WTC11 (cell line): ENCODE data around the gene NEURL1B. TPM values are rescaled to one million over a fixed set of nuclear protein-coding genes. Genes with fewer than 3 reads are reported as not detected.
"Not testable (repeated sequence)": the region's sequence is repeated elsewhere in the genome, so short reads cannot be mapped to it uniquely, and the experiment has no call there.

ENCODE experiments used
- ATAC-seq: fragments of 200-7000 bp; cut with Tn5 transposase; 2 replicates; pipeline ENCODE4 v1.10.0; 2021; ENCODE audit warnings: mild to moderate bottlenecking, moderate library complexity
- CTCF ChIA-PET: fragments of 300-600 bp; sonication (Branson Sonifier 250); formaldehyde crosslinking; loops from one replicate; lab custom pipeline; 2021; ENCODE audit warnings: antibody characterized with exemption; lab: Charles Lee
- POLR2A ChIA-PET: fragments of 350-600 bp; sonication (Branson Sonifier 250); formaldehyde crosslinking; loops from one replicate; lab custom pipeline; 2021; ENCODE audit warnings: antibody characterized with exemption; lab: Charles Lee
- DNase-seq: peaks from one replicate; pipeline ENCODE4 v3.0.0; 2021; ENCODE audit warnings: low spot score
- H3K27ac Mint-ChIP-seq: 2 replicates; pipeline ENCODE4 v1.8.0; 2021; ENCODE audit warnings: mixed read lengths
- H3K27me3 Mint-ChIP-seq: 2 replicates; pipeline ENCODE4 v1.8.0; 2021; ENCODE audit warnings: low read depth, mild to moderate bottlenecking, moderate library complexity, mixed read lengths
- H3K36me3 Mint-ChIP-seq: 2 replicates; pipeline ENCODE4 v1.8.0; 2021; ENCODE audit warnings: mixed read lengths
- H3K4me1 Mint-ChIP-seq: 2 replicates; pipeline ENCODE4 v1.8.0; 2022; ENCODE audit warnings: mixed read lengths
- H3K4me3 Mint-ChIP-seq: 2 replicates; pipeline ENCODE4 v1.8.0; 2021; ENCODE audit warnings: mild to moderate bottlenecking, moderate library complexity, mixed read lengths
- H3K9me3 Mint-ChIP-seq: 2 replicates; pipeline ENCODE4 v1.8.0; 2021; ENCODE audit warnings: mixed read lengths
- JUN ChIP-seq: sonication (generic); formaldehyde crosslinking; IDR thresholded peaks from 2 replicates; pipeline ENCODE4 v1.8.0; 2023; ENCODE audit warnings: mild to moderate bottlenecking, missing genetic modification reagents
- RELA ChIP-seq: sonication (generic); formaldehyde crosslinking; IDR thresholded peaks from 2 replicates; pipeline ENCODE4 v1.8.1; 2022; ENCODE audit warnings: missing genetic modification reagents, mild to moderate bottlenecking, borderline replicate concordance
- RORB ChIP-seq: fragments of 250-450 bp; sonication (Bioruptor Pico); IDR thresholded peaks from 2 replicates; pipeline ENCODE4 v1.9.0; 2021; ENCODE audit warnings: mild to moderate bottlenecking
- SOX15 ChIP-seq: fragments of 250-450 bp; sonication (Bioruptor Pico); IDR thresholded peaks from 2 replicates; pipeline ENCODE4 v1.9.0; 2021; ENCODE audit warnings: mild to moderate bottlenecking
- ZNF219 ChIP-seq: sonication (generic); formaldehyde crosslinking; IDR thresholded peaks from 2 replicates; pipeline ENCODE4 v1.8.0; 2023; ENCODE audit warnings: missing genetic modification reagents, mild to moderate bottlenecking, borderline replicate concordance
- ZNF232 ChIP-seq: sonication (generic); formaldehyde crosslinking; IDR thresholded peaks from 2 replicates; pipeline ENCODE4 v1.8.0; 2022; ENCODE audit warnings: mild to moderate bottlenecking, missing genetic modification reagents
- ZNF263 ChIP-seq: sonication (generic); formaldehyde crosslinking; IDR thresholded peaks from 2 replicates; pipeline ENCODE4 v1.8.1; 2022; ENCODE audit warnings: low read depth, mild to moderate bottlenecking, moderate library complexity, missing genetic modification reagents
- ZNF416 ChIP-seq: fragments of 250-450 bp; sonication (Bioruptor Pico); IDR thresholded peaks from 2 replicates; pipeline ENCODE4 v1.9.0; 2021; ENCODE audit warnings: mild to moderate bottlenecking, inconsistent platforms
- total RNA-seq: library from RNA; stranded (reverse); gene quantifications from 3 replicates; pipeline ENCODE4 v1.2.3, GENCODE V29; 2021
- TF ChIP-seq, protein P1 (sequence below): sonication (generic); formaldehyde crosslinking; IDR thresholded peaks from 2 replicates; pipeline ENCODE4 v1.8.0; 2023; ENCODE audit warnings: mild to moderate bottlenecking, missing genetic modification reagents
- TF ChIP-seq, protein P2 (sequence below): fragments of 250-450 bp; sonication (Bioruptor Pico); IDR thresholded peaks from 2 replicates; pipeline ENCODE4 v1.9.0; 2021; ENCODE audit warnings: mild to moderate bottlenecking, borderline replicate concordance
- TF ChIP-seq, protein P3 (sequence below): fragments of 250-450 bp; sonication (Bioruptor Pico); IDR thresholded peaks from 2 replicates; pipeline ENCODE4 v1.8.0; 2021; ENCODE audit warnings: mild to moderate bottlenecking
- TF ChIP-seq, protein P4 (sequence below): sonication (generic); formaldehyde crosslinking; IDR thresholded peaks from 2 replicates; pipeline ENCODE4 v1.8.0; 2023; ENCODE audit warnings: missing genetic modification reagents
- TF ChIP-seq, protein P5 (sequence below): fragments of 250-450 bp; sonication (Bioruptor Pico); IDR thresholded peaks from 2 replicates; pipeline ENCODE4 v1.9.0; 2021; ENCODE audit warnings: mild to moderate bottlenecking
- TF ChIP-seq, protein P6 (sequence below): sonication (generic); formaldehyde crosslinking; IDR thresholded peaks from 2 replicates; pipeline ENCODE4 v1.8.1; 2023; ENCODE audit warnings: mild to moderate bottlenecking, missing genetic modification reagents
- TF ChIP-seq, protein P7 (sequence below): sonication (generic); formaldehyde crosslinking; IDR thresholded peaks from 2 replicates; pipeline ENCODE4 v1.8.1; 2023; ENCODE audit warnings: mild to moderate bottlenecking, moderate library complexity, missing genetic modification reagents
- TF ChIP-seq, protein P8 (sequence below): fragments of 200-600 bp; IDR thresholded peaks from 2 replicates; pipeline ENCODE4 v1.8.0; 2022; ENCODE audit warnings: antibody characterized with exemption

The NEURL1B gene
- total RNA-seq, 1 experiment from 2014 or later: 9.8 TPM

DNA sequence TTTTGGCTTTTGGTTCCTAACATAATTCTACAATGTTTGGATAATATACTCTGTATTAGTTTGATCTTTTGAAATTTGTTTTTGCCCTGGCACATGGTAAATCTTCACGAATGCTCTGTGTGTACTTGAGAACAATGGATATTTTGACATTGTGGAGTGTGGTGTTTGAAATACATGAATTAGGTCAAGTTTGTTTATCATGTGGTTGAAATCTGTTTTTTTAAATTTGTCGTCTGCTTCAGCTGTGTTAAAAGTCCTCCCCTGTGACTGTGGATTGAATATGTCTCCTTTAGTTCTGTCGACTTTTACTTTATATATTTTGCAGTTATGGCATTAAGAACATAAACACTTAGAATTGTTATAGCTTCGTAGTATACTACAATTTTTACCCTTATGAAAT, 69.6 kb downstream of the NEURL1B start:
- H3K4me3 Mint-ChIP-seq: no peak overlapping the region
- DNase-seq (no peak), ATAC-seq (no peak)
- TF ChIP-seq ZNF232: no peak
- no peak for TF ChIP-seq RORB (CRISPR knock-in tag)
- TF ChIP-seq, protein P1, sequence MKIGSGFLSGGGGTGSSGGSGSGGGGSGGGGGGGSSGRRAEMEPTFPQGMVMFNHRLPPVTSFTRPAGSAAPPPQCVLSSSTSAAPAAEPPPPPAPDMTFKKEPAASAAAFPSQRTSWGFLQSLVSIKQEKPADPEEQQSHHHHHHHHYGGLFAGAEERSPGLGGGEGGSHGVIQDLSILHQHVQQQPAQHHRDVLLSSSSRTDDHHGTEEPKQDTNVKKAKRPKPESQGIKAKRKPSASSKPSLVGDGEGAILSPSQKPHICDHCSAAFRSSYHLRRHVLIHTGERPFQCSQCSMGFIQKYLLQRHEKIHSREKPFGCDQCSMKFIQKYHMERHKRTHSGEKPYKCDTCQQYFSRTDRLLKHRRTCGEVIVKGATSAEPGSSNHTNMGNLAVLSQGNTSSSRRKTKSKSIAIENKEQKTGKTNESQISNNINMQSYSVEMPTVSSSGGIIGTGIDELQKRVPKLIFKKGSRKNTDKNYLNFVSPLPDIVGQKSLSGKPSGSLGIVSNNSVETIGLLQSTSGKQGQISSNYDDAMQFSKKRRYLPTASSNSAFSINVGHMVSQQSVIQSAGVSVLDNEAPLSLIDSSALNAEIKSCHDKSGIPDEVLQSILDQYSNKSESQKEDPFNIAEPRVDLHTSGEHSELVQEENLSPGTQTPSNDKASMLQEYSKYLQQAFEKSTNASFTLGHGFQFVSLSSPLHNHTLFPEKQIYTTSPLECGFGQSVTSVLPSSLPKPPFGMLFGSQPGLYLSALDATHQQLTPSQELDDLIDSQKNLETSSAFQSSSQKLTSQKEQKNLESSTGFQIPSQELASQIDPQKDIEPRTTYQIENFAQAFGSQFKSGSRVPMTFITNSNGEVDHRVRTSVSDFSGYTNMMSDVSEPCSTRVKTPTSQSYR (CRISPR knock-in tag): no peak
- no peak for TF ChIP-seq ZNF219 (CRISPR knock-in tag)
- TF ChIP-seq RELA (CRISPR knock-in tag): no peak
- TF ChIP-seq, protein P2, sequence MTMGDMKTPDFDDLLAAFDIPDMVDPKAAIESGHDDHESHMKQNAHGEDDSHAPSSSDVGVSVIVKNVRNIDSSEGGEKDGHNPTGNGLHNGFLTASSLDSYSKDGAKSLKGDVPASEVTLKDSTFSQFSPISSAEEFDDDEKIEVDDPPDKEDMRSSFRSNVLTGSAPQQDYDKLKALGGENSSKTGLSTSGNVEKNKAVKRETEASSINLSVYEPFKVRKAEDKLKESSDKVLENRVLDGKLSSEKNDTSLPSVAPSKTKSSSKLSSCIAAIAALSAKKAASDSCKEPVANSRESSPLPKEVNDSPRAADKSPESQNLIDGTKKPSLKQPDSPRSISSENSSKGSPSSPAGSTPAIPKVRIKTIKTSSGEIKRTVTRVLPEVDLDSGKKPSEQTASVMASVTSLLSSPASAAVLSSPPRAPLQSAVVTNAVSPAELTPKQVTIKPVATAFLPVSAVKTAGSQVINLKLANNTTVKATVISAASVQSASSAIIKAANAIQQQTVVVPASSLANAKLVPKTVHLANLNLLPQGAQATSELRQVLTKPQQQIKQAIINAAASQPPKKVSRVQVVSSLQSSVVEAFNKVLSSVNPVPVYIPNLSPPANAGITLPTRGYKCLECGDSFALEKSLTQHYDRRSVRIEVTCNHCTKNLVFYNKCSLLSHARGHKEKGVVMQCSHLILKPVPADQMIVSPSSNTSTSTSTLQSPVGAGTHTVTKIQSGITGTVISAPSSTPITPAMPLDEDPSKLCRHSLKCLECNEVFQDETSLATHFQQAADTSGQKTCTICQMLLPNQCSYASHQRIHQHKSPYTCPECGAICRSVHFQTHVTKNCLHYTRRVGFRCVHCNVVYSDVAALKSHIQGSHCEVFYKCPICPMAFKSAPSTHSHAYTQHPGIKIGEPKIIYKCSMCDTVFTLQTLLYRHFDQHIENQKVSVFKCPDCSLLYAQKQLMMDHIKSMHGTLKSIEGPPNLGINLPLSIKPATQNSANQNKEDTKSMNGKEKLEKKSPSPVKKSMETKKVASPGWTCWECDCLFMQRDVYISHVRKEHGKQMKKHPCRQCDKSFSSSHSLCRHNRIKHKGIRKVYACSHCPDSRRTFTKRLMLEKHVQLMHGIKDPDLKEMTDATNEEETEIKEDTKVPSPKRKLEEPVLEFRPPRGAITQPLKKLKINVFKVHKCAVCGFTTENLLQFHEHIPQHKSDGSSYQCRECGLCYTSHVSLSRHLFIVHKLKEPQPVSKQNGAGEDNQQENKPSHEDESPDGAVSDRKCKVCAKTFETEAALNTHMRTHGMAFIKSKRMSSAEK (CRISPR knock-in tag): no peak
- TF ChIP-seq ZNF263 (CRISPR knock-in tag): no peak
- TF ChIP-seq SOX15 (CRISPR knock-in tag): no peak
- TF ChIP-seq ZNF416: no peak
- TF ChIP-seq, protein P3, sequence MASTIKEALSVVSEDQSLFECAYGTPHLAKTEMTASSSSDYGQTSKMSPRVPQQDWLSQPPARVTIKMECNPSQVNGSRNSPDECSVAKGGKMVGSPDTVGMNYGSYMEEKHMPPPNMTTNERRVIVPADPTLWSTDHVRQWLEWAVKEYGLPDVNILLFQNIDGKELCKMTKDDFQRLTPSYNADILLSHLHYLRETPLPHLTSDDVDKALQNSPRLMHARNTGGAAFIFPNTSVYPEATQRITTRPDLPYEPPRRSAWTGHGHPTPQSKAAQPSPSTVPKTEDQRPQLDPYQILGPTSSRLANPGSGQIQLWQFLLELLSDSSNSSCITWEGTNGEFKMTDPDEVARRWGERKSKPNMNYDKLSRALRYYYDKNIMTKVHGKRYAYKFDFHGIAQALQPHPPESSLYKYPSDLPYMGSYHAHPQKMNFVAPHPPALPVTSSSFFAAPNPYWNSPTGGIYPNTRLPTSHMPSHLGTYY (CRISPR knock-in tag): no peak
- TF ChIP-seq, protein P4, sequence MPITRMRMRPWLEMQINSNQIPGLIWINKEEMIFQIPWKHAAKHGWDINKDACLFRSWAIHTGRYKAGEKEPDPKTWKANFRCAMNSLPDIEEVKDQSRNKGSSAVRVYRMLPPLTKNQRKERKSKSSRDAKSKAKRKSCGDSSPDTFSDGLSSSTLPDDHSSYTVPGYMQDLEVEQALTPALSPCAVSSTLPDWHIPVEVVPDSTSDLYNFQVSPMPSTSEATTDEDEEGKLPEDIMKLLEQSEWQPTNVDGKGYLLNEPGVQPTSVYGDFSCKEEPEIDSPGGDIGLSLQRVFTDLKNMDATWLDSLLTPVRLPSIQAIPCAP (CRISPR knock-in tag): no peak
- TF ChIP-seq, protein P5, sequence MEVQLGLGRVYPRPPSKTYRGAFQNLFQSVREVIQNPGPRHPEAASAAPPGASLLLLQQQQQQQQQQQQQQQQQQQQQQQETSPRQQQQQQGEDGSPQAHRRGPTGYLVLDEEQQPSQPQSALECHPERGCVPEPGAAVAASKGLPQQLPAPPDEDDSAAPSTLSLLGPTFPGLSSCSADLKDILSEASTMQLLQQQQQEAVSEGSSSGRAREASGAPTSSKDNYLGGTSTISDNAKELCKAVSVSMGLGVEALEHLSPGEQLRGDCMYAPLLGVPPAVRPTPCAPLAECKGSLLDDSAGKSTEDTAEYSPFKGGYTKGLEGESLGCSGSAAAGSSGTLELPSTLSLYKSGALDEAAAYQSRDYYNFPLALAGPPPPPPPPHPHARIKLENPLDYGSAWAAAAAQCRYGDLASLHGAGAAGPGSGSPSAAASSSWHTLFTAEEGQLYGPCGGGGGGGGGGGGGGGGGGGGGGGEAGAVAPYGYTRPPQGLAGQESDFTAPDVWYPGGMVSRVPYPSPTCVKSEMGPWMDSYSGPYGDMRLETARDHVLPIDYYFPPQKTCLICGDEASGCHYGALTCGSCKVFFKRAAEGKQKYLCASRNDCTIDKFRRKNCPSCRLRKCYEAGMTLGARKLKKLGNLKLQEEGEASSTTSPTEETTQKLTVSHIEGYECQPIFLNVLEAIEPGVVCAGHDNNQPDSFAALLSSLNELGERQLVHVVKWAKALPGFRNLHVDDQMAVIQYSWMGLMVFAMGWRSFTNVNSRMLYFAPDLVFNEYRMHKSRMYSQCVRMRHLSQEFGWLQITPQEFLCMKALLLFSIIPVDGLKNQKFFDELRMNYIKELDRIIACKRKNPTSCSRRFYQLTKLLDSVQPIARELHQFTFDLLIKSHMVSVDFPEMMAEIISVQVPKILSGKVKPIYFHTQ: no peak
- TF ChIP-seq, protein P6, sequence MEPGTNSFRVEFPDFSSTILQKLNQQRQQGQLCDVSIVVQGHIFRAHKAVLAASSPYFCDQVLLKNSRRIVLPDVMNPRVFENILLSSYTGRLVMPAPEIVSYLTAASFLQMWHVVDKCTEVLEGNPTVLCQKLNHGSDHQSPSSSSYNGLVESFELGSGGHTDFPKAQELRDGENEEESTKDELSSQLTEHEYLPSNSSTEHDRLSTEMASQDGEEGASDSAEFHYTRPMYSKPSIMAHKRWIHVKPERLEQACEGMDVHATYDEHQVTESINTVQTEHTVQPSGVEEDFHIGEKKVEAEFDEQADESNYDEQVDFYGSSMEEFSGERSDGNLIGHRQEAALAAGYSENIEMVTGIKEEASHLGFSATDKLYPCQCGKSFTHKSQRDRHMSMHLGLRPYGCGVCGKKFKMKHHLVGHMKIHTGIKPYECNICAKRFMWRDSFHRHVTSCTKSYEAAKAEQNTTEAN (CRISPR knock-in tag): no peak
- TF ChIP-seq JUN: no peak
- TF ChIP-seq, protein P7, sequence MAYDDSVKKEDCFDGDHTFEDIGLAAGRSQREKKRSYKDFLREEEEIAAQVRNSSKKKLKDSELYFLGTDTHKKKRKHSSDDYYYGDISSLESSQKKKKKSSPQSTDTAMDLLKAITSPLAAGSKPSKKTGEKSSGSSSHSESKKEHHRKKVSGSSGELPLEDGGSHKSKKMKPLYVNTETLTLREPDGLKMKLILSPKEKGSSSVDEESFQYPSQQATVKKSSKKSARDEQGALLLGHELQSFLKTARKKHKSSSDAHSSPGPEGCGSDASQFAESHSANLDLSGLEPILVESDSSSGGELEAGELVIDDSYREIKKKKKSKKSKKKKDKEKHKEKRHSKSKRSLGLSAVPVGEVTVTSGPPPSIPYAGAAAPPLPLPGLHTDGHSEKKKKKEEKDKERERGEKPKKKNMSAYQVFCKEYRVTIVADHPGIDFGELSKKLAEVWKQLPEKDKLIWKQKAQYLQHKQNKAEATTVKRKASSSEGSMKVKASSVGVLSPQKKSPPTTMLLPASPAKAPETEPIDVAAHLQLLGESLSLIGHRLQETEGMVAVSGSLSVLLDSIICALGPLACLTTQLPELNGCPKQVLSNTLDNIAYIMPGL (CRISPR knock-in tag): no peak
- TF ChIP-seq, protein P8, sequence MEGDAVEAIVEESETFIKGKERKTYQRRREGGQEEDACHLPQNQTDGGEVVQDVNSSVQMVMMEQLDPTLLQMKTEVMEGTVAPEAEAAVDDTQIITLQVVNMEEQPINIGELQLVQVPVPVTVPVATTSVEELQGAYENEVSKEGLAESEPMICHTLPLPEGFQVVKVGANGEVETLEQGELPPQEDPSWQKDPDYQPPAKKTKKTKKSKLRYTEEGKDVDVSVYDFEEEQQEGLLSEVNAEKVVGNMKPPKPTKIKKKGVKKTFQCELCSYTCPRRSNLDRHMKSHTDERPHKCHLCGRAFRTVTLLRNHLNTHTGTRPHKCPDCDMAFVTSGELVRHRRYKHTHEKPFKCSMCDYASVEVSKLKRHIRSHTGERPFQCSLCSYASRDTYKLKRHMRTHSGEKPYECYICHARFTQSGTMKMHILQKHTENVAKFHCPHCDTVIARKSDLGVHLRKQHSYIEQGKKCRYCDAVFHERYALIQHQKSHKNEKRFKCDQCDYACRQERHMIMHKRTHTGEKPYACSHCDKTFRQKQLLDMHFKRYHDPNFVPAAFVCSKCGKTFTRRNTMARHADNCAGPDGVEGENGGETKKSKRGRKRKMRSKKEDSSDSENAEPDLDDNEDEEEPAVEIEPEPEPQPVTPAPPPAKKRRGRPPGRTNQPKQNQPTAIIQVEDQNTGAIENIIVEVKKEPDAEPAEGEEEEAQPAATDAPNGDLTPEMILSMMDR: no peak
- H3K4me1 Mint-ChIP-seq: peaks cover 9% of the 10 kb centered on the region
- no peaks in the 10 kb centered on the region for H3K9me3 Mint-ChIP-seq
- CTCF ChIA-PET: interaction anchor here (1.4 to 4.9 kb wide), 2 partner anchors 221 to 227 kb away, joined by 11 to 50 read pairs; no protein-coding TSS in a partner anchor
- no peak overlapping the region for H3K27ac Mint-ChIP-seq
- H3K27me3 Mint-ChIP-seq: peaks cover 24% of the 10 kb centered on the region
- POLR2A ChIA-PET: no interaction called here
- no peaks in the 10 kb centered on the region for H3K36me3 Mint-ChIP-seq

DNA sequence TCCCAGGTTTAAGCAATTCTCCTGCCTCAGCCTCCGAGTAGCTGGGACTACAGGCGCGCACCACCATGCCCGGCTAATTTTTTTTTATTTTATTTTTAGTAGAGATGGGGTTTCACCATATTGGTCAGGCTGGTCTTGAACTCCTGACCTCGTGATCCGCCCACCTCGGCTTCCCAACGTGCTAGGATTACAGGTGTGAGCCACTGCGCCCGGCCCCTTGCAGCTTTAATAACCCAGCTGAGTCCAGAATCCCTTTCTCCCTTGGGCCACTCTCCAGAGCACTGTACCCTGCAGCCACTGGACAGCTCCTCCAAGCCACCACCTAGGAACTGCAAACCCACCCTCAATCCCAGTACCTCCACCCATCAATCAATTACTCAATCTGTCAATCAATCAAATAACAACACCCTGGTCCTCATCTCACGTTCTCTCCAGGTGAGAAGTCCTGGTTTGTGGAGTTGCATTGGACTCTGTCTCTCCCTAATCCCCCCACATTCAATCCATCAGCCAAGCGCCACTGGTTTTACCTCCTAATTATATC, 70.3 kb downstream of the NEURL1B start:
- H3K4me3 Mint-ChIP-seq, ATAC-seq, H3K9me3 Mint-ChIP-seq, H3K27ac Mint-ChIP-seq, DNase-seq, POLR2A ChIA-PET, H3K4me1 Mint-ChIP-seq, H3K36me3 Mint-ChIP-seq: not testable (repeated sequence)
- H3K27me3 Mint-ChIP-seq: peaks cover 17% of the 10 kb centered on the region
- CTCF ChIA-PET: interaction anchor here (1.2 to 4.9 kb wide), 3 partner anchors 61 to 227 kb away, joined by 3 to 50 read pairs (median 11); no protein-coding TSS in a partner anchor
